HTR-8/SVneo (cell line): Measurements from ENCODE around the gene CDH24.

Experiments used
- DNase-seq: peaks from one replicate; pipeline ENCODE4 v3.0.0; 2011; ENCODE audit warnings: low spot score, mixed read lengths; ENCODE audit not compliant: insufficient read length
- FAIRE-seq: peaks from 2 replicates; lab custom pipeline; 2011; peaks lifted over from hg19 to GRCh38; lab: Jason Lieb, UNC

CDH24 gene

DNA sequence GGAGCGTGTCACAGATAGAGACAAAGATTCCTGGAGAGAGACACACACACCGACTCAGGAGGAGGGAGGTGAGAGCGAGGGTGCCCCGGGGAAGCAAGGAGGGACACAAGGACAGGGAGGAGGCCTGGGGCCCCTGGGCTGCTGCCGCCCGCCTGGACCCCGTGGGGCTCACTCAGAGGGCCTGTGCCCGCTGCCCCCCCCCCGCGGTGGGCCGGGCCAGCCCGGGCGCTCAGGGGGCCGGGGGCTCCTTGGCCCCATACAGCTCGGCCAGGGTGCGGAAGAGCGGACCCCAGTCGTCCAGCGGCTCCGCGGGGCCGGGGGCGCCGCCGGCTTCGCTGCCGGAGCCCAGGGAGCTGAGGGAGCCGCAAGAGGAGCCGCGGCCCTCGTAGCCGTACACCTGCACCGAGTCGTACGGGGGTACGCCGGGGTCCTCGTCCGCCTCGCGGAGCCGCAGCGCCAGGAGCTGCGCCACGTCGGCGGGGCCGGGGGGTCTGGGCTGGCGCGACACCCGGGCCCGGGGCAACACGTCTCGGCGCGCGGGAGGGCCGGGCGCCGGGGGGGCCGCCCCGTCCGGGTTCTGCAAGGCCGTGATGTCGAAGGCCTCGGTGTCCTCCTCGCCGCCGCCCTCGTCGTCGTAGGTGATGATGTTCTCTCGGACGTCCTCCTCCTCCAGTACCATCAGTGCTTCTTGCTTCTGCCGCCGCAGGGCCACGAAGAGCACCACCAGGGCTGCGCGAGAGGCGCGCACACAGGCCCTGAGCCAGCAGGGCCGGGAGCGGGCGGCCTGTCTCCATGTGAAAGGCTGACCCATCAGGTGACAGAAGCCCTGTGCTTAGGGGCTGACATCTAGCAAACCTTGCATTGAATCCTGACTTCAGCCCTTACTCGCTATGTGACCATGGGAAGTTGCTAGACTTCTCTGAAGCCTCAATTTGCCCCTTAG is 9.3 kb downstream of the CDH24 start:
- DNase-seq (no peak), FAIRE-seq (no peak)

DNA sequence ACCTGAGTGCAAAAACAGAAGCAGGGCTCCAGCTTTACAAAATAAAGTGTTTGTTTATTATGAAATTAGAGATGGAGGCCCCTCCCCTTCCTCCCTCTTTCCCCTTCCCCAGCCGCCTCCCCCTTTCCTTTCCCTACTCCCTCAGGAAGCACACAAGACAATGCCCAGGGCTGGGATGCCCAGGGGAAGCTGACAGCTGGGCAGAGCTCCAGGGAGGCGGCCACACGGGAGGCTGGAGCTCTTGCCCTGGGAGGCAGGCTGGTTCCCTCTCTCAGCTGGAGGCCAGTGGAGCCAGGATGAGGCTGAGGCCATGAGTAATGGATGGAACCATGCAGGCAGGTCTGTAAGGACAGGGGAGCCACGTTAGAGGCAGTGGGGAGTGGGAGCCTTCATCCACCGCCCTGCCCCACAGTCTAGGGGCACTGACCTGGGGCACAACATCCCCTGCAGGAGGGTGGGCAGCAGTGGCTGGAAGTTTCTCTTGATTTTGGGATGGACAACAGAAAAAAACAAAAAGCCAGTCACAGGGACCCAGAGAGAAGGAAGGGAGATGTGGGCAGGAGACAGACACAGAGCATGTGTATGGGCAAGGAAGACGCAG is 10.2 kb downstream of the CDH24 start:
- DNase-seq = no peak
- no peak for FAIRE-seq

DNA sequence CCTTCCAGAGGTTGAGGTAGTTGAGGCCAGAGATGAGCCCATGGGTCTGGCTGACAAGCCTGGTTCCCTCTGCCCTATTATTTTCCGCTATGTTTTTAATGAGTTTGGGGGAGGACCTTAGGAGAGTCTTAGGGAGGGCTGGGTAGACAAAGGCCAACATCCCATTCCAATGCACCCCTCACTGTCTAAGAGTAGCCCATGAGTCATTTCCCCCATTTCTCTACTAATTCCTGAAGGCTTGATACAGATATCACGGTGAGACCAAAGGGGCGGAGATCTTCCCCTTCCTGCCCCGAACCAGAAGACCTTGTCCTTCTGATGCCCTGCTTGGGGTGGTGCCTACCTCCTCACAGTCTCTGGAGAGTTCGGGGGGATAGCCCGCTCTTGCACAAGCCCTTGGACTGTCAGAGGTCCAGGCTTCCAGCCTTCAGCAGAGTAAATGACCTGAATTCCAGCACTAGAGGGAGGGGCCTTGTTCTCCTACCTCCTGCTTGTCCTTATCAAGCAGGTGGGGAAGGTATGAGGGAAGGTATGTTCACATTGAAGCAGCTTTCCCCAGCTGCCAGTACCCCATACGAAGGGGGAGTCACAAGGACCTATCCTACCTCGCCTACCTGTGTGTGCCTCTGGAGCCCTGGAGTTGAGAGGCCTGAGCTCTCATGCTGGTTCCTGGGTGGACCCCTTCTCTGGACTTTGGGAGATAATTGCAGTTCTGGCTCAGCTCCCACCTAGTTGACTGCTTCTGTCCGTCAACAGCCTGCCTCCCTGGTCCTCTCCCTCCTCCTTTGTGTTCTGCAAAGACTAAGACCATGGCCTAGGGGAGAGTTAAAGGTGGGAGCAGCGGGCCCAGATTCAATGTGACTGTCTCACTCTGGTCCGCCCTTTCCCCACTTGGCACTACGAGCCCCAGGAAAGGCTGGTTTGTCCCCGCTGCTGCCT is 11.6 kb downstream of the CDH24 start:
- no peak for FAIRE-seq
- DNase-seq = no peak

DNA sequence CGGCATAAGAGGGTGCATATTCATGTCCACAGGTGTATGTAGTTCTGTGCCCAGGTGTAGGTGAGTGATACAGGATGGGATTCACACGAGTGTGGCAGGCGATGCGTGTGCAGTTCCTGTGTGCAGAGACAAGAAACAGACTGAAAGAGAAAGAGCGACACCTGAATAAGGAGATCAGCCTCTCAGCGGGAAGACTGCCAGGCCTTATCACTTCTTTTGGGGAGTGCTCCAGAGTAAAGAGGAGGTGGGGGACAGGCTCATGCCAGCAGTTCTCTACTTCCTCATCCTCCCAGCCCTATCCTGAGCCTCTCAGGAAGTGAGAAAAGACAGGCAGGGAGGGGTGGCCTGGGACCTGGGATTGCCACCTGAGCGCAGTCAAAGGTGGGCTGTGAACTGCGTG is 12.5 kb downstream of the CDH24 start:
- FAIRE-seq (no peak), DNase-seq (no peak)

DNA sequence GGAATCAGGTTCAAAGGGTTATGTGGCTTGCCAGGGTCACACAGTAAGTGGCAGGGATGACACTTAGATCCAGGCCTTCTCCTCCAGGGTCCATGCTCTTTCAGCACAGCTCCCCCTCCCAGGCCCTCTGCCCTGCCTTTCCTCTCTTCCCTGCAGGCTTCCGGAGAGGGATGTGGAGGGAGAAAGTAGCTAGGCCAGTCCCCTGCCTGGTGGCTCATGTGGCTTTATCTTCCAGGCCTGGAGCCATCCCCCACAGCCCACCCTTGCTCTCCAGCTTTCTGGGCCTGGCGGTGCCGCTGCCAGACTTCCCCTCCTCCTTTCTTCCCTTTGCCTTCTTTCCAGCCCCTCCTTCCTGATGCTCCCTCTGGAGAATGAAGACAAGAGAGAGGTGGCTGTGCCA is 13.6 kb downstream of the CDH24 start:
- DNase-seq (no peak), FAIRE-seq (no peak)

DNA sequence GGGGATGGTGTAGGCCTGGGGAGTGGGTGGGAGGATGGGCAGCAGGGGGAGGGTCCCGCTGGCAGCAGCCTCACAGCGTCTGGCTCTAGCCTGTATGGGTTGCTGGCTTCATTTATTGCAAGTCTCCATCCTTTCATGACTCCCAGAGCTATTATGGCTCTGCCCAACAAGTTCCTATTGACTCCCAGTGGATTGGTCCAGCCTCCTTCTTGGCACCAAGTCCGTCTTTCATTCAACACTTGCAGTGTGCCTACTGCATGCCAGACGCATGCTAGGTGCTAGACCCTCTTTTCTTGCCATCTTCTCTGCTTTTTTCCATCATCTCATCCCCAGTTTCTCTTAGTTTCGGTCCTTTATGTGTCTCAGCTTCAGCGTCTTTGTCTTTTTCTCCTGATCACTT is 14.2 kb downstream of the CDH24 start:
- DNase-seq = no peak
- no peak for FAIRE-seq

DNA sequence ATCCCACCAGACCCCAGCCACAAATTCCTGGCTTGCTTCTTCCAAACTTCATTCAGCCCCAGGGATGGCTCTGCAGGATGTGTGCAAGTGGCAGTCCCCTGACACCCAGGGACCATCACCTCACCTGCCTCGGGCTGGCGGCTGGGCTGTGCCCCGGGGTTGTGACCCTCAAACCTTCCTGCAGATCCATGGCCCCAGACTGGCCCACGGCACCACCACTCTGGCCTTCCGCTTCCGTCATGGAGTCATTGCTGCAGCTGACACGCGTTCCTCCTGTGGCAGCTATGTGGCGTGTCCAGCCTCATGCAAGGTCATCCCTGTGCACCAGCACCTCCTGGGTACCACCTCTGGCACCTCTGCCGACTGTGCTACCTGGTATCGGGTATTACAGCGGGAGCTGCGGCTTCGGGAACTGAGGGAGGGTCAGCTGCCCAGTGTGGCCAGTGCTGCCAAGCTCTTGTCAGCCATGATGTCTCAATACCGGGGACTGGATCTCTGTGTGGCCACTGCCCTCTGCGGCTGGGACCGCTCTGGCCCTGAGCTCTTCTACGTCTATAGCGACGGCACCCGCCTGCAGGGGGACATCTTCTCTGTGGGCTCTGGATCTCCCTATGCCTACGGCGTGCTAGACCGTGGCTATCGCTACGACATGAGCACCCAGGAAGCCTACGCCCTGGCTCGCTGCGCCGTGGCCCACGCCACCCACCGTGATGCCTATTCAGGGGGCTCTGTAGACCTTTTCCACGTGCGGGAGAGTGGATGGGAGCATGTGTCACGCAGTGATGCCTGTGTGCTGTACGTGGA is 15.0 kb downstream of the CDH24 start, which contains the start of gene PSMB11:
Gene PSMB11 (plus strand): TSS at position 51 of the 804 bp plus-strand sequence. CDS start 14 bp downstream, at position 65.
- DNase-seq = no peak

DNA sequence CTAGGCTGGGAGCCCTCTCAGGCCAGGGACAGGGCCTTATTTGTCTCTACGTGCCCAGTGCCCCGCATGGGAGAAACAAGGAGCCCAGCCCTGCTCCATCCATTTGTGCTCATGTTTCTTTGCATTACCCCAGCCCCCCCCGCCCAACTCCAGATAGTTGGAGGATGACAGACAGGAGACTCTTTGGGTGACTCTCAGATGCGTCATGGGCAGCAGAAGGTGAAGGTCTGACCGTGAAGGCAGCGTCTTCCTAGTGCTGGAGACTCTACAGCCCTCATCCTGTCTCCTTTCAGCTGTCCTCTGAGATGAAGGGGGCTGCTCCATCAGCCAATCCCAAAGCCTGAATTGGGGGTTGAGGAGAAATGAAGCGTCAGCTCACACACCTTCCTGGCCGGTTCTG is 15.6 kb downstream of the CDH24 start:
- no peak for DNase-seq
- no peak for FAIRE-seq

More for the DNA sequence above, 15.0 kb downstream of the CDH24 start, which contains the start of gene PSMB11:
- no peak for FAIRE-seq

DNA sequence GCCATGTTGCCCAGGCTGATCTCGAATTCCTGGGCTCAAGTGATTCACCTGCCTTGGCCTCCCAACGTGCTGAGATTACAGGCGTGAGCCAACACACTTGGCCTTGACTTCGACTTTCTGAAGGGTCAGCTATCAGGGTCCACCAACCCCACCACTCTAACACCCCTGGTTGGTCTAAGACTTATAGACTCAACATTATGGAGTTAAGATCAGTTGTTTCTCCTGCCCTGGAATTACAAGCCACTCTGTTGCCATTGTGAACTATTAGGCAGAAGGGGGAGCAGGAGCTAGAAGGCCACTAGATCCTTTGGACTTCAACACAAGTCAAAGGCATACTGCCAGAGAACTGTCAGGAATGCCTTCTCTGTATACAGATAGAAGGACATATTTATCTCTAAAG is 17.2 kb downstream of the CDH24 start:
- FAIRE-seq (no peak), DNase-seq (no peak)

DNA sequence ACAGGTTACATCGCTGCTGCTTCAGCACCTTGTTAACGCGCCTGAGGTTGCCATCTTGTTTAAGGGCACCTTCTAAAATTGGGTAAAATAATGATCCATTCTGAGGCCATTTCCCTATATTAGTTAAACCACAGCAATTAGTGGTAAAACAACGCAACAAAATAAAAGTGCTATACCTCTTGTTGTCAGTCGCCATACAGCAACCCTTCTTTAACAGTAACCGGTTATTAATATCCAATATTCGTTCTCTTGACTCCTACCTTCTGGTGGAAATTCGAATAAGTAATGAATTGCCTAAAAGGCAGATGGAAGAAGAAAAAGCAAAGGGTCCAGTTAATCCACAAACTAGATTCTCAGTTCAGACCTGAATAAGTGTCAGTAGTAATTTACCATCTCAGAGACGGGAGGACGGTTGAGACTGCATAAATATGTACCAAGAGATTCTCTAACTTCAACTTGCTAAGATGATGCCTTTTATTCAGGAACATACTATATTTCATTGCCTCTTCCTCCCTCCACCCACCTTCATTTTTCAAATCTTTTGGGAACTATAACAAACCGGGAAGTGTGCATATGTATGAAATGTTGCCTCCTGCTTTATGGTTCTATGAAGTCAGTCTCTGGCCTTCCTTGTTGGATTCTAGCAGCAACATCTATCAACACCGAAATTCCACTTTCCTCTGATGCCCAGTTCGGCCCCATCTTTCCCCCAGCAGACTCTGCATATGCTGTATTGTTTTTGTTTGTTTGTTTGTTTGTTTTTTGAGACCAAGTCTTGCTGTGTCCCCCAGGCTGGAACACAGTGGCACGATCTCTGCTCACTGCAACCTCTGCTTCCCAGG is 21.8 kb downstream of the CDH24 start:
- FAIRE-seq (no peak), DNase-seq (no peak)

DNA sequence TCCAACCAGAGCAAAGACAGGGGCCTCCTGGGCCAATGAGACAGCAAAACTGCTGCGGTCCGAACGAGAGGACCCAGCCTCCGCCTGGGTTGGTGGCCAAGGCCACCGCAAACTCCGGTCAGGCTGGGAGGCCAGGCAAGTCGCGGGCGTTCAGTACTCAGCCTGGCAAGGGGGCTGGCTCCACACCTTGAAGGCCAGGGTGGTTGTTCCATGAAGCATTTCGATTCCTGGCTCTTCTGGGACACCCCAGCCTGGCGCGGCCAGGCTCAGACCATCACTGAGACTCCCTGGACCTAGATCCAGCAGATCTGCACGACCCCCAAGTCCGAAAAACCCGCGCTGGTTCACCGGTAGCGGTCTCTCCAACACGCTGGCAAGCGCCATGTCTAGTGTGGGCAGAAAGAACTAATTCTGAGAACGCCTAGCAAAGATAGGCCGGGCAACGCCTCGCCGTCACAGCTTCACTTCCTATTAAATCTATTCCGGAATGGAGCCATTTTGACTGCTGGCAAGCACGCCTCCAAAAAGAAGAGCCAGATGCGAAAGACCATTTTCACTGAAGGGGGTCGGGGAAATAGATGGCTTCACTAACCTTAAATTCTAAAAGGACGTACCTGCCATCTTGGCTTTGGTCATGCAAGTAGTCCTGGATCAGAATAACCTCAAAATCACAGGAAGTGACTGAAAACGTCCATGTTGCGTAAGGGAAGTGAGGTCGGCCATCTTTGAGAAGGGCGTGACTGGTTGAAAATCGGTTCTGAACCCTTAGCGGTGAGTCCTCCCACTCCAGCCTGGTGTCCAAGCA is 22.6 kb downstream of the CDH24 start, which contains the start of gene PSMB5:
Gene PSMB5 (minus strand): TSS at position 403 of the 805 bp plus-strand sequence. CDS start 19 bp downstream, at position 384.
- FAIRE-seq = no peak

DNA sequence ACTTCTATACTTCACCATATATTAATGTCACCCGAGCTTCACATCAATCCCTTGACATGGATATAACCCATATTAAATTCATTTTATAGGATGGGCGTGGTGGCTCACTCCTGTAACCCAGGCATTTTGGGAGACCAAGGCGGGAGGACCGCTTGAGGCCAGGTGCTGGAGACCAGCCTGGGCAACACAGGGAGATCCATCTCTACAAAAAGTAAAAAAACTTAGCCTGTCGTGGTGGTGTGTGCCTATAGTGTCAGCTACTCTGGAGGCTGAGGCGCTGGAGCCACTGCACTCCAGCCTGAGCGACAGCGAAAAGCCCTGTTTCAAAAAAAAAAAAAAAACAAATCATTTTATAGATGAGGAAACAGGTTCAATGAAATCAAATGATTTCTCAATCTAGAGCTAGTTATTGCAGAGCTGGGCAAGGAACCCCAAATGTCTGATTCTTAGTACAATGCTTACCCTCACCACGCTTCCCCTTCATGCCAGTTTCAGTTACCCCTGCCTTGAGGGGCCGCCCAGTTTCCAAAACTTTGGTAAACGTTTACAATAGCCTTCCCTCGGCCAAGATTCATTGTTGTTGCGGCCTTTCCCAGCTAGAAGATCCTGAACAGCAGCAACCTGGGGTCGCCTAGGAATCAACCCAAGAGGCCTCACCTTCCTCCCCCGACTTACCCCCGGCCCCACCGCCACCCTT is 23.4 kb downstream of the CDH24 start:
- DNase-seq (no peak), FAIRE-seq (no peak)

More for the DNA sequence above, 22.6 kb downstream of the CDH24 start, which contains the start of gene PSMB5:
- DNase-seq = peak; percentile 88

DNA sequence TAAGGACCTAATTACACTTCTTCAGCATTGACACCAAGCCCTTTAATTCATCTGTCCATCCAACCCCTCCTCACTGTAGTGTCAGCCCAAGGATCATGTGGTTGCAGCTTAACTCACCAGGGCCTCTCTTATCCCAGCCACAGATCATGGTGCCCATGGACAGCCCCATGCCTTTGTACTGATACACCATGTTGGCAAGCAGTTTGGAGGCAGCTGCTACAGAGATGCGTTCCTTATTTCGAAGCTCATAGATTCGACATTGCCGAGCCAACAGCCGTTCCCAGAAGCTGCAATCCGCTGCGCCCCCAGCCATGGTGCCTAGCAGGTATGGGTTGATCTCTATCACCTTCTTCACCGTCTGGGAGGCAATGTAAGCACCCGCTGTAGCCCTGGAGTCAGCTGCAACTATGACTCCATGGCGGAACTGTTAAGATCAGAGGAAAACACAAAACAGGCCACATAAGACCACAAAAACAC is 24.0 kb downstream of the CDH24 start:
- FAIRE-seq (no peak), DNase-seq (no peak)

DNA sequence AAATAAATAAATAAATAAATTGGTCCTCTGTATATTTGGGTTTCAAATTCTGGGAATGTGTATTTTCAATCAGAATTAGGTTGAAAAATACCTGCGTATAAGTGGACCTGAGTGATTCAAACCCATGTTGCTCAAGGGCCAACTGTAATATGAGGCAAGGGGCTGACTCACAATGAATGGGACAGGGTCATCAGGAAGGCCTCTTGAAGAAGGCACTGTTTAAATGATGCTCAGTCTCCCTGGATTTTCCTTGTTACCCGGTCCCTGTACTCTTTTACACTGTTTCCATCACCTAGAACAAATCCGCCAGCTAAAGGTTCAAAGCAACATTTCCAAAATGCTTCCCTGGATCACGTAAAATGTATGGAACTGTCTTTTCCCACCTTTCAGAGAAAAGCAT is 26.4 kb downstream of the CDH24 start:
- no peak for DNase-seq
- FAIRE-seq = no peak

DNA sequence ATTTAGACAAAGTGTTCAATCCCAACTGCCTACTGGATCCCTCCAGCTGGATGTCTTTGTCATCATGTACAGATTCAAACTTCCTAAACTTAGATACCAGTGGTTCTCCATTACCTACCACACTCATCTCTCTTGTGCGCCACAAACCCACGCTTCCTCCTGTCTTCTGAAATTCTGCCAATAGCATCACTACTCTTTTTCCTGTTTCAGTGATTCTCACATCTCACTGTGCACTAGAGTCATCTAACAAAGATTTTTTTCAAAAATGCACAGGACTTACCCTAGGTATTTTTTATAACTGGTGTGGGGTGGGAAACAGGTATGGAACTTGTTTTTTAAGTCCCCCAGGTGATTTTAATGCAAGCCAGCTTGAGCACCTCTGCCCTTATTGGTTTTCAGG is 28.5 kb downstream of the CDH24 start:
- DNase-seq (no peak), FAIRE-seq (no peak)

DNA sequence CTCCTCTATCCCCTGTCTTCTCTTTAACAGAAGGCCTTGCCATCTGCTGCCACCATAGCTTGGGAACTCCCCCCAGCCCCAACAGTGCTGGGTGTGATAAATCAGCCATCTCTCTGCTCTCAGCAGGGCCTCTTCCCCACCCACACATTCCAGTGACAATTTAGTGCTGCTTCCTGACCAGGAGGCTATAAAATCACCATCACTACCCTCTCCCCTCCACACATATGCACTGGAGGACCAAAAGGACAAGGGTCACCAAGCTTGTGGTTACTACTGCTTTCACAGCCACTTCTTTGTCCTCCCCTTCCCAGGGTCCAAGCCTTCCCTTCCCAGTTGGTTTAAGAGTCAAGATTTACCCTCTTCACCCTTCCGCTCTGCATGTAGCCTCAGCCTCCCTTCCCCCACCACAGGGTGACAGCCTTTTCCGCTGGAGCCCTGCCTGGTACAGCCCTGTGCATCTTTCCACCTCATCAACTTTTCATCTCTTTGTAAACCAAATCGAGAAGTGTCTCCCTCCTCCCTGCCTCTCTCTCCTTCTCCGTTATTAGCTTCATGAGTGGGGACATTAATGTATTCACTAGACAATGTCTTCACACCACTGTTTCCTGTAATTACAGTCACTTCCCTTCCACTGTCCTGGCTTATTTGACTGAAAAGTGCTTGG is 32.0 kb downstream of the CDH24 start:
- DNase-seq (no peak), FAIRE-seq (no peak)
